GM04504 (cell line): ENCODE results near the gene NAA15.
"Not testable (repeated sequence)": the region's sequence is repeated elsewhere in the genome, so short reads cannot be mapped to it uniquely, and the experiment has no call there.

Experiments
- DNase-seq: peaks from one replicate; pipeline ENCODE4 v3.0.0-alpha.2; 2012; ENCODE audit warnings: low read depth

The NAA15 gene

GRCh38 chr4:139301113-139301820, at the start of gene NAA15:
Gene NAA15 (plus strand): TSS chr4:139301505. CDS start chr4:139301778, 273 bp downstream.
- peak; percentile 94 for DNase-seq

- no peak for DNase-seq
These were observed 48.3 kb upstream of the NAA15 start for GRCh38 chr4:139253046-139253445.

- no peak for DNase-seq
These were observed 47.6 kb upstream of the NAA15 start for GRCh38 chr4:139253713-139254112.

- not testable (repeated sequence) for DNase-seq
These were observed 45.7 kb upstream of the NAA15 start for GRCh38 chr4:139255581-139255980.

- no peak for DNase-seq
These were observed 45.0 kb upstream of the NAA15 start for GRCh38 chr4:139256349-139256748.

- no peak for DNase-seq
These were observed 35.7 kb upstream of the NAA15 start for GRCh38 chr4:139265654-139266053.

GRCh38 chr4:139266208-139266582, 35.1 kb upstream of the NAA15 start:
- DNase-seq = no peak

GRCh38 chr4:139266583-139267257, 34.6 kb upstream of the NAA15 start:
- DNase-seq = peak; percentile 62

- DNase-seq = no peak
These were observed 34.0 kb upstream of the NAA15 start for GRCh38 chr4:139267301-139267700.

GRCh38 chr4:139273835-139274234, 27.5 kb upstream of the NAA15 start:
- DNase-seq = no peak

- DNase-seq = no peak
These were observed 26.5 kb upstream of the NAA15 start for GRCh38 chr4:139274790-139275189.

GRCh38 chr4:139275281-139275735, 26.0 kb upstream of the NAA15 start:
- DNase-seq = no peak

- no peak for DNase-seq
These were observed 22.8 kb upstream of the NAA15 start for GRCh38 chr4:139278485-139278884.

- DNase-seq = no peak
These were observed 22.2 kb upstream of the NAA15 start for GRCh38 chr4:139278912-139279759.

GRCh38 chr4:139279760-139280620, 21.3 kb upstream of the NAA15 start, which contains the start of gene MGARP:
Gene MGARP (minus strand): TSS chr4:139280225. CDS start chr4:139280158, 67 bp downstream.
- DNase-seq = no peak

- DNase-seq = no peak
These were observed 19.1 kb upstream of the NAA15 start for GRCh38 chr4:139282065-139282720.

GRCh38 chr4:139282721-139283075, 18.6 kb upstream of the NAA15 start:
- no peak for DNase-seq

GRCh38 chr4:139286186-139286698, 15.1 kb upstream of the NAA15 start:
- no peak for DNase-seq

- peak; percentile 80 for DNase-seq
These were observed 5.9 kb upstream of the NAA15 start for GRCh38 chr4:139295206-139295941.

- no peak for DNase-seq
These were observed 5.4 kb upstream of the NAA15 start for GRCh38 chr4:139295942-139296299.
